GM12878 (cell line): ENCODE measurements around the gene SNAPIN. TPM values are rescaled to one million over a fixed set of nuclear protein-coding genes. Genes with fewer than 3 reads are reported as not detected.
A peak's percentile ranks its signal among the peaks of the same experiment; 100 is the strongest.

Experiments used
- ATAC-seq: fragments of 200-7000 bp; cut with Tn5 transposase; 3 replicates; pipeline ENCODE4 v1.9.1; 2020; ENCODE audit warnings: mild to moderate bottlenecking, moderate library complexity
- BruUV-seq: library from RNA; stranded (reverse); fragments of 400-500 nt; replicated peaks from 2 replicates; lab custom pipeline; 2021; lab: Mats Ljungman, UMichigan
- CTCF ChIA-PET: fragments of 300-600 bp; sonication (Branson Sonifier 250); formaldehyde crosslinking; extraction: SDS; loops from one replicate; lab custom pipeline; 2021; ENCODE audit warnings: inconsistent platforms; lab: Yijun Ruan, JAX
- POLR2A ChIA-PET: fragments of 350-600 bp; formaldehyde crosslinking; extraction: SDS; loops from one replicate; lab custom pipeline; 2021; ENCODE audit warnings: inconsistent platforms; lab: Charles Lee
- RAD21 ChIA-PET: fragments of 300-600 bp; sonication (Branson Sonifier 250); formaldehyde crosslinking; loops from one replicate; lab custom pipeline; 2023; ENCODE audit warnings: antibody characterized with exemption; ENCODE audit not compliant: unreplicated experiment; lab: Charles Lee
- SMC1A ChIA-PET: fragments of 300-600 bp; sonication (Branson Sonifier 250); formaldehyde crosslinking; loops from one replicate; lab custom pipeline; 2023; ENCODE audit not compliant: unreplicated experiment, uncharacterized antibody; lab: Charles Lee
- DNase-seq: peaks from one replicate; pipeline ENCODE4 v3.0.0-alpha.2; 2011; ENCODE audit warnings: low read depth, low spot score
- FAIRE-seq: peaks from 3 replicates; lab custom pipeline; 2011; peaks lifted over from hg19 to GRCh38; lab: Jason Lieb, UNC
- H2AFZ ChIP-seq: 2 replicates; pipeline ENCODE4 v1.6.0; 2011; ENCODE audit warnings: low read depth, low read length, control low read depth; ENCODE audit not compliant: control insufficient read depth
- H3K27ac ChIP-seq: 2 replicates; pipeline ENCODE4 v1.5.1; 2011; ENCODE audit warnings: control low read depth; ENCODE audit not compliant: control insufficient read depth, insufficient read depth
- H3K27me3 ChIP-seq, 2 experiments: replicated peaks in 1 of 2; 2 replicates each; pipeline versions ENCODE4 v1.6.0 to v1.6.1; 2011; ENCODE audit warnings: low read length in 1 of 2; ENCODE audit not compliant: control insufficient read depth in 2 of 2, insufficient read depth in 2 of 2
- H3K36me3 ChIP-seq, 2 experiments: 2 replicates each; pipeline ENCODE4 v1.5.1; 2011; ENCODE audit warnings: low read length in 1 of 2; ENCODE audit not compliant: control insufficient read depth in 2 of 2, insufficient read depth in 2 of 2
- H3K4me1 ChIP-seq: 2 replicates; pipeline ENCODE4 v1.6.1; 2011; ENCODE audit warnings: mild to moderate bottlenecking, low read length, moderate library complexity, mixed read lengths; ENCODE audit not compliant: control insufficient read depth, insufficient read depth
- H3K4me2 ChIP-seq: 2 replicates; pipeline ENCODE4 v1.6.0; 2011; ENCODE audit warnings: control low read depth; ENCODE audit not compliant: control insufficient read depth, insufficient read depth
- H3K4me3 ChIP-seq: fragments of 200-600 bp; sonication (generic); 2 replicates; pipeline ENCODE4 v1.5.1; 2016
- H3K79me2 ChIP-seq: 2 replicates; pipeline ENCODE4 v1.6.0; 2011; ENCODE audit warnings: low read length; ENCODE audit not compliant: control insufficient read depth, insufficient read depth
- H3K9ac ChIP-seq: 2 replicates; pipeline ENCODE4 v1.8.0; 2011; ENCODE audit warnings: low read length, control low read depth, mixed read lengths; ENCODE audit not compliant: control insufficient read depth, insufficient read depth
- H3K9me3 ChIP-seq: replicated peaks from 3 replicates; pipeline ENCODE4 v1.5.1; 2011; ENCODE audit warnings: mild to moderate bottlenecking, low read length; ENCODE audit not compliant: control insufficient read depth, insufficient read depth
- H4K20me1 ChIP-seq: 2 replicates; pipeline ENCODE4 v1.6.0; 2011; ENCODE audit not compliant: control insufficient read depth, insufficient read depth
- ATF7 ChIP-seq: fragments of 450-650 bp; IDR thresholded peaks from 2 replicates; pipeline ENCODE4 v1.6.1; 2016; ENCODE audit warnings: low read depth, mild to moderate bottlenecking
- BMI1 ChIP-seq: fragments of 450-650 bp; IDR thresholded peaks from 2 replicates; pipeline ENCODE4 v1.6.1; 2016; ENCODE audit warnings: mild to moderate bottlenecking, moderate library complexity, borderline replicate concordance
- CHD1 ChIP-seq: IDR thresholded peaks from 2 replicates; pipeline ENCODE4 v1.6.1; 2012; ENCODE audit warnings: low read depth, low read length, improper control_type of control experiment
- E2F4 ChIP-seq: IDR thresholded peaks from 2 replicates; pipeline ENCODE4 v1.6.1; 2012; ENCODE audit warnings: low read depth, low read length, improper control_type of control experiment
- LARP7 ChIP-seq: fragments of 450-650 bp; IDR thresholded peaks from 2 replicates; pipeline ENCODE4 v1.6.1; 2017; ENCODE audit warnings: mild to moderate bottlenecking
- PBX3 ChIP-seq: IDR thresholded peaks from 2 replicates; pipeline ENCODE4 v1.6.1; 2011; ENCODE audit warnings: mild to moderate bottlenecking, low read depth, low read length, moderate library complexity; ENCODE audit not compliant: insufficient replicate concordance
- PKNOX1 ChIP-seq: fragments of 450-650 bp; IDR thresholded peaks from 2 replicates; pipeline ENCODE4 v1.6.1; 2016; ENCODE audit warnings: mild to moderate bottlenecking
- POLR2AphosphoS5 ChIP-seq: IDR thresholded peaks from 2 replicates; pipeline ENCODE4 v1.6.1; 2011; ENCODE audit warnings: mild to moderate bottlenecking, low read length, inconsistent platforms
- PRDM15 ChIP-seq: fragments of 450-650 bp; formaldehyde crosslinking; IDR thresholded peaks from 2 replicates; pipeline ENCODE4 v1.4.0; 2020; ENCODE audit warnings: mild to moderate bottlenecking, moderate library complexity
- RAD51 ChIP-seq: fragments of 450-650 bp; IDR thresholded peaks from 2 replicates; pipeline ENCODE4 v1.6.1; 2016; ENCODE audit warnings: moderate library complexity, mild to moderate bottlenecking, inconsistent platforms
- RFX5 ChIP-seq: IDR thresholded peaks from 2 replicates; pipeline ENCODE4 v1.6.1; 2011; ENCODE audit warnings: low read depth, low read length, improper control_type of control experiment
- SIN3A ChIP-seq: IDR thresholded peaks from 2 replicates; pipeline ENCODE4 v1.6.1; 2012; ENCODE audit warnings: low read depth, low read length, improper control_type of control experiment
- SPI1 ChIP-seq: IDR thresholded peaks from 2 replicates; pipeline ENCODE4 v1.6.1; 2011; ENCODE audit warnings: low read depth, mild to moderate bottlenecking, low read length, moderate library complexity, borderline replicate concordance; ENCODE audit not compliant: insufficient read depth
- SREBF1 ChIP-seq: IDR thresholded peaks from 2 replicates; pipeline ENCODE4 v1.6.1; 2012; ENCODE audit warnings: mild to moderate bottlenecking, low read length
- TARDBP ChIP-seq: IDR thresholded peaks from 2 replicates; pipeline ENCODE4 v1.6.1; 2016; ENCODE audit warnings: borderline replicate concordance
- WGBS: methylation state at CpG from one replicate; pipeline ENCODE4 v1.1.6; 2016; ENCODE audit warnings: low lambda C conversion rate; ENCODE audit not compliant: insufficient replicate concordance, insufficient coverage; ENCODE audit errors: missing lambda C conversion rate; 5-methylcytosine and 5-hydroxymethylcytosine counted together
- in situ Hi-C: fragments of 300-500 bp; cut with MboI; formaldehyde crosslinking; loops from 9 replicates; pipeline ENCODE4 v1.14.3; 2018; ENCODE audit warnings: mixed read lengths
- intact Hi-C: fragments of 100-400 bp; cut with micrococcal nuclease; formaldehyde crosslinking; loops from one replicate; pipeline ENCODE4 v1.14.2; 2022; ENCODE audit not compliant: unreplicated experiment
- polyA plus RNA-seq, 11 experiments: library from polyadenylated mRNA; depleted of rRNA in 4 of 11; unstranded in 6 of 11; stranded (reverse) in 5 of 11; fragments of >200 nt; fragmentation: Nextera tagmentation in 4 of 11; fragmentation: Illumina TruSeq in 1 of 11; extraction: Ambion mirVana in 4 of 11; extraction: Trizol in 1 of 11; gene quantifications; 1 replicate in 1 of 11; 2 replicates in 10 of 11; pipeline versions ENCODE4 v1.2.1 to v1.2.3, GENCODE V29; 2011 to 2016; ENCODE audit warnings: inconsistent platforms in 2 of 11, missing spikeins in 2 of 11, low read depth in 1 of 11
- total RNA-seq, 4 experiments: library from RNA; depleted of rRNA in 3 of 4; stranded (reverse); fragments of >200 nt in 3 of 4; fragmentation: Illumina TruSeq in 1 of 4; extraction: Trizol in 1 of 4; gene quantifications; 2 replicates each; pipeline versions ENCODE4 v1.2.1 to v1.2.3, GENCODE V29; 2013 to 2021

The SNAPIN gene
- total and polyA plus RNA-seq, 10 of the 15 experiments (the other 5 are each of a cell fraction or from before 2014, with no cell fraction given), result 12.4 to 78.1 (median 38.6) TPM

GRCh38 chr1:153633754-153634665 is 24.5 kb upstream of the SNAPIN start, which contains the start of gene CHTOP:
CHTOP (plus strand) TSS chr1:153634066; CDS start chr1:153636589, 2,523 bp downstream.
- CTCF ChIA-PET, result interaction anchor here (0.6 to 3.0 kb wide), 17 partner anchors 10 to 400 kb away, joined by 3 to 25 read pairs (median 5); partner anchors contain the start of genes ILF2 and S100A6
- TSS peak; percentile 88 for BruUV-seq
- peak; percentile 95 for DNase-seq
- H4K20me1 ChIP-seq, result no peaks in the 10 kb centered on the region
- peak within 1 kb of the TSS; percentile 98 for H3K27ac ChIP-seq
- H3K27me3 ChIP-seq, result no peaks in the 10 kb centered on the region
- H2AFZ ChIP-seq, result peak within 1 kb of the TSS; percentile 51
- FAIRE-seq, result peak; percentile 99
- RAD21 ChIA-PET, result interaction anchor here (0.6 to 3.1 kb wide), 20 partner anchors 9 to 371 kb away, joined by 3 to 13 read pairs (median 4); partner anchors contain the start of genes INTS3, JTB, RAB13 and S100A6
- H3K9me3 ChIP-seq, result no peaks in the 10 kb centered on the region
- SMC1A ChIA-PET, result interaction anchor here (0.6 to 3.0 kb wide), 21 partner anchors 10 to 354 kb away, joined by 3 to 29 read pairs (median 4); partner anchors contain the start of gene SNAPIN
- H3K79me2 ChIP-seq, result peaks cover 31% of the 10 kb centered on the region
- intact Hi-C loops, result loop anchor here (2.0 kb wide), 1 partner anchor 37 kb away; the partner anchor contains the start of gene ILF2
- peaks cover 1 to 23% of the 10 kb centered on the region in 2 experiments; a peak in 3 of 4 replicates for H3K36me3 ChIP-seq
- ATAC-seq, result peak; percentile 96
- WGBS, result 2% methylated on average over 61 of the region's 65 CpGs
- peak within 1 kb of the TSS; percentile 90 for H3K4me2 ChIP-seq
- H3K4me3 ChIP-seq, result peak within 1 kb of the TSS; percentile 89
- H3K9ac ChIP-seq, result peak within 1 kb of the TSS; percentile 97
- in situ Hi-C loops, result no loop called here
- H3K4me1 ChIP-seq, result peaks cover 6% of the 10 kb centered on the region
- POLR2A ChIA-PET, result interaction anchor here (0.5 to 2.4 kb wide), 25 partner anchors 10 to 329 kb away, joined by 3 to 35 read pairs (median 4); partner anchors contain the start of genes INTS3, S100A4, S100A6 and SLC39A1
- TF ChIP-seq RFX5 (0 out of 2 replicates have a peak, but pooled peaks have one; percentile 22), BMI1 (no peak), PBX3 (peak; percentile 41), POLR2AphosphoS5 (peak; percentile 99), PRDM15 (CRISPR knock-in tag) (no peak), E2F4 (peak; percentile 82), SPI1 (0 out of 2 replicates have a peak, but pooled peaks have one; percentile 25), LARP7 (peak; percentile 97), SREBF1 (no peak), PKNOX1 (peak; percentile 86), ATF7 (peak; percentile 97), SIN3A (peak; percentile 89), RAD51 (no peak), TARDBP (no peak), CHD1 (peak; percentile 94)
